GM12872 (cell line): ENCODE data around the gene NOTCH2.

ENCODE experiments used
- CTCF ChIP-seq: IDR thresholded peaks from 3 replicates; pipeline ENCODE4 v1.5.1; 2011; ENCODE audit warnings: low read depth, mild to moderate bottlenecking, low read length, moderate library complexity; ENCODE audit not compliant: insufficient read depth

The NOTCH2 gene

GRCh38 chr1:119929643-119930315 is 139.7 kb downstream of the NOTCH2 start:
- no peak for TF ChIP-seq CTCF

GRCh38 chr1:119926553-119926952 is 142.9 kb downstream of the NOTCH2 start:
- no peak for TF ChIP-seq CTCF

GRCh38 chr1:119924948-119925898 is 144.2 kb downstream of the NOTCH2 start:
- no peak for TF ChIP-seq CTCF

GRCh38 chr1:119920104-119920968 is 149.1 kb downstream of the NOTCH2 start:
- TF ChIP-seq CTCF, result no peak

- TF ChIP-seq CTCF, result no peak
Observed at GRCh38 chr1:119919241-119919640, 150.2 kb downstream of the NOTCH2 start.

GRCh38 chr1:119918301-119918700 is 151.2 kb downstream of the NOTCH2 start:
- TF ChIP-seq CTCF, result no peak
